Activated B cell treated with CpG ODN at 0.5 μM for 24 hours (primary cell): Measurements from ENCODE around the gene TLE2. TPM values are rescaled to one million over a fixed set of nuclear protein-coding genes. Genes with fewer than 3 reads are reported as not detected.
"Not testable (repeated sequence)": the region's sequence is repeated elsewhere in the genome, so short reads cannot be mapped to it uniquely, and the experiment has no call there.

ENCODE experiments used
- ATAC-seq: fragments of 200-7000 bp; cut with Tn5 transposase; one replicate; pipeline ENCODE4 v1.10.0; 2021; ENCODE audit warnings: low read depth, mild to moderate bottlenecking, moderate library complexity
- CTCF ChIA-PET: fragments of 350-600 bp; sonication (Branson Sonifier 250); formaldehyde crosslinking; loops from one replicate; lab custom pipeline; 2021; ENCODE audit warnings: antibody characterized with exemption; lab: Charles Lee
- POLR2A ChIA-PET: fragments of 350-600 bp; sonication (Branson Sonifier 250); formaldehyde crosslinking; loops from one replicate; lab custom pipeline; 2021; ENCODE audit warnings: antibody characterized with exemption; lab: Charles Lee
- DNase-seq: peaks from one replicate; pipeline ENCODE4 v3.0.0; 2022
- H3K27ac Mint-ChIP-seq: one replicate; pipeline ENCODE4 v1.8.0; 2020; ENCODE audit warnings: mixed read lengths
- H3K27me3 Mint-ChIP-seq: one replicate; pipeline ENCODE4 v1.8.0; 2021; ENCODE audit warnings: mixed read lengths
- H3K36me3 Mint-ChIP-seq: one replicate; pipeline ENCODE4 v1.8.0; 2021; ENCODE audit warnings: low read depth, mixed read lengths
- H3K4me1 Mint-ChIP-seq: one replicate; pipeline ENCODE4 v1.8.0; 2021; ENCODE audit warnings: mixed read lengths
- H3K4me3 Mint-ChIP-seq: one replicate; pipeline ENCODE4 v1.8.0; 2020; ENCODE audit warnings: mild to moderate bottlenecking, mixed read lengths
- H3K9me3 Mint-ChIP-seq: one replicate; pipeline ENCODE4 v1.8.0; 2020; ENCODE audit warnings: mixed read lengths
- CTCF ChIP-seq: fragments of 200-600 bp; IDR thresholded peaks from one replicate; pipeline ENCODE4 v1.8.0; 2022; ENCODE audit warnings: antibody characterized with exemption, mild to moderate bottlenecking
- intact Hi-C: fragments of 100-400 bp; cut with micrococcal nuclease; formaldehyde crosslinking; loops from one replicate; pipeline ENCODE4 v1.15.1; 2024
- total RNA-seq: library from RNA; stranded (reverse); gene quantifications from 2 replicates; pipeline ENCODE4 v1.2.3, GENCODE V29; 2022

Gene TLE2
- total RNA-seq, 1 donor from 2014 or later = 0.58 TPM

DNA sequence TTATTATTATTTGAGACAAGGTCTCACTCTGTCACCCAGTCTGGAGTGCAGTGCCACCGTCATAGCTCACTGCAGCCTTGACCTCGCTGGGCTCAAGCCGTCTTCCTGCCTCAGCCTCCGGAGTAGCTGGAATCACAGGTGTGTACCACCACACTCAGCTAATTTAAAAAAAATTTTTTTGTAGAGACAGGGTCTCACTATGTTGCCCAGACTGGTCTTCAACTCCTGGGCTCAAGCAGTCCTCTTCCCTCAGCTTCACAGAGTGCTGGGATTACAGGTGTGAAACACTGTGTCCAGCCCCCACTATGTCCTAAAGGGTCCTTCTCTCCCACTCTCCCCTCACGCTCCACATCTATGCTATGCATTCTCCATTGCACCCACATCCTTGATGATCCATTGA, 9.1 kb upstream of the TLE2 start:
- Mint-ChIP-seq H3K36me3 (no peaks in the 10 kb centered on the region), H3K27ac (no peak overlapping the region), H3K9me3 (no peaks in the 10 kb centered on the region), H3K4me1 (peaks cover 24% of the 10 kb centered on the region), H3K4me3 (no peak overlapping the region), H3K27me3 (peaks cover 13% of the 10 kb centered on the region)
- intact Hi-C loops = no loop called here
- ChIA-PET POLR2A (interaction anchor here (0.6 to 3.2 kb wide), 4 partner anchors 14 to 23 kb away, joined by 3 to 18 read pairs (median 4); no protein-coding TSS in a partner anchor), CTCF (no interaction called here)
- DNase-seq = no peak
- no peak for TF ChIP-seq CTCF
- no peak for ATAC-seq

GRCh38 chr19:3036977-3037544, 8.0 kb upstream of the TLE2 start:
- H3K4me3 Mint-ChIP-seq = peak overlapping the region; percentile 90
- peaks cover 19% of the 10 kb centered on the region for H3K4me1 Mint-ChIP-seq
- H3K27me3 Mint-ChIP-seq, H3K27ac Mint-ChIP-seq, H3K36me3 Mint-ChIP-seq, H3K9me3 Mint-ChIP-seq, intact Hi-C loops, ATAC-seq, DNase-seq: not testable (repeated sequence)
- CTCF ChIA-PET = interaction anchor here (2.0 kb wide), 1 partner anchor 75 kb away, joined by 7 read pairs; no protein-coding TSS in a partner anchor
- POLR2A ChIA-PET = interaction anchor here (0.6 to 3.2 kb wide), 12 partner anchors 8 to 561 kb away, joined by 3 to 28 read pairs (median 7); partner anchors contain the start of genes GADD45B, TLE5 and TLE6

- TF ChIP-seq CTCF = no peak
- ATAC-seq (peak; percentile 50), DNase-seq (peak; percentile 75)
- peaks cover 17% of the 10 kb centered on the region for H3K4me1 Mint-ChIP-seq
- H3K27ac Mint-ChIP-seq = peak overlapping the region; percentile 88
- peaks cover 10% of the 10 kb centered on the region for H3K27me3 Mint-ChIP-seq
- POLR2A ChIA-PET = interaction anchor here (0.6 to 3.2 kb wide), 26 partner anchors 9 to 1443 kb away, joined by 3 to 28 read pairs (median 4); partner anchors contain the start of genes APBA3, GADD45B, GNA11 and MRPL54
- no peaks in the 10 kb centered on the region for H3K36me3 Mint-ChIP-seq
- intact Hi-C loops = no loop called here
- H3K9me3 Mint-ChIP-seq = no peaks in the 10 kb centered on the region
- H3K4me3 Mint-ChIP-seq = peak overlapping the region; percentile 90
- CTCF ChIA-PET = interaction anchor here (1.2 to 2.0 kb wide), 4 partner anchors 71 to 84 kb away, joined by 3 to 7 read pairs (median 4); no protein-coding TSS in a partner anchor
Measured at GRCh38 chr19:3036119-3036976, 7.3 kb upstream of the TLE2 start.

DNA sequence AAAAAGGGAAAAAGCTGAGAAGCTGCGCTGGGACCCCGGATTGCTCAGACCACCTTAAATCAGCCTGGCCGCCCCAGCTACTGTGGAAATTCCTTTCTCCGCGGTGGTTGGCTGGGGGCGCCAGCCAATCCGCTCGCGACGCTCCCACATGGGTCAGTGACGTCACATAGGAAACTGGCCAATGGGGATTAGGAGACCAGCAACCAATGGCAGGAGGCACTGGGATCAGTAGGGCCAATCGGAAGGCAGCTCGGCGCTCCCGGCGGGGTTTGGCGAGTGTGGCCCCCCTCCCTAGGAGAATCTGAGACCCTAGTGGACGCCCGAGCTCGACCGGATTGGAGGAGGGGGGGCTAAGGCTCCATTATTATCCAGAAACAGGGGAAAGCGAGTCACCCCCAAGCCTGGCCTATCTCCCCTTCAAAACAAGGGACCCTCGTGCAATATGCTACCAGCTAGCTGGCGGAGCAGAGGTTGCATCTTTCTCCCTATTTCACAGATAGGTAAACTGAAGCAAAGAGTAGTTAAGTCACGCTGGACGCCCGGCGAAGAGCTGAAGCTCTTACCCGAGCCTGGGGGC, 6.5 kb upstream of the TLE2 start:
- Mint-ChIP-seq H3K9me3 (no peaks in the 10 kb centered on the region), H3K4me1 (peaks cover 17% of the 10 kb centered on the region), H3K27me3 (peaks cover 11% of the 10 kb centered on the region), H3K36me3 (no peaks in the 10 kb centered on the region), H3K27ac (peak overlapping the region; percentile 88), H3K4me3 (peak overlapping the region; percentile 90)
- DNase-seq (peak; percentile 82), ATAC-seq (peak; percentile 93)
- no peak for TF ChIP-seq CTCF
- ChIA-PET CTCF (interaction anchor here (1.2 to 2.0 kb wide), 4 partner anchors 71 to 83 kb away, joined by 3 to 7 read pairs (median 4); no protein-coding TSS in a partner anchor), POLR2A (interaction anchor here (0.6 to 3.2 kb wide), 26 partner anchors 8 to 1442 kb away, joined by 3 to 28 read pairs (median 5); partner anchors contain the start of genes APBA3, GADD45B, GNA11 and MRPL54)
- intact Hi-C loops = loop anchor here (1.0 to 2.0 kb wide), 3 partner anchors 26 to 85 kb away; partner anchors contain the start of gene TLE6
